Measurements from ENCODE around the gene ITPR1. TPM values are rescaled to one million over a fixed set of nuclear protein-coding genes. Genes with fewer than 3 reads are reported as not detected.
A peak's percentile ranks its signal among the peaks of the same experiment; 100 is the strongest.

The ITPR1 gene
- total RNA-seq, 1 experiment from 2014 or later = 11.3 TPM

- intact Hi-C loops (cut with micrococcal nuclease; ENCODE audit: unreplicated experiment) = loop anchor here (1.0 to 10.0 kb wide), 7 partner anchors 27 to 139 kb away; partner anchors contain the start of gene SUMF1
- H3K27me3 ChIP-seq (ENCODE audit: insufficient read depth, low read depth) = no peaks in the 10 kb centered on the region
- H3K4me2 ChIP-seq = peak overlapping the region; percentile 83
- TSS peak; percentile 82 for BruUV-seq (replicated peaks)
- ChIA-PET POLR2A (ENCODE audit: unreplicated experiment) (interaction anchor here (0.7 to 1.1 kb wide), 3 partner anchors 27 to 73 kb away, joined by 4 to 13 read pairs (median 5); partner anchors contain the start of gene SUMF1), CTCF (no interaction called here)
- no peaks in the 10 kb centered on the region for H3K9me3 ChIP-seq (ENCODE audit: insufficient read depth, low read depth)
- TF ChIP-seq EZH2 (IDR thresholded peaks at IDR 0.05; ENCODE audit: low read depth) (no peak), CTCF (conservative IDR thresholded peaks at IDR 0.05) (no peak)
- no peaks in the 10 kb centered on the region for H3K36me3 ChIP-seq (ENCODE audit: low read depth)
- H3K79me2 ChIP-seq (ENCODE audit: low read depth) = no peaks in the 10 kb centered on the region
- no peaks in the 10 kb centered on the region for H3F3A ChIP-seq (ENCODE audit: insufficient read depth, low read depth)
- H2AFZ ChIP-seq = peak overlapping the region; percentile 76; the same call in 1 of the 2 replicates
- peak in 1 of 2 experiments; percentile 5 for DNase-seq
- peaks cover 4% of the 10 kb centered on the region; the same call in 1 of the 2 replicates for H3K4me1 ChIP-seq (replicated peaks; ENCODE audit: insufficient read depth)
- H3K27ac ChIP-seq = no peak overlapping the region
- H3K4me3 ChIP-seq = peak overlapping the region; percentile 75; the same call in 1 of the 2 replicates
- H4K20me1 ChIP-seq (ENCODE audit: insufficient read depth) = no peaks in the 10 kb centered on the region
- H3K9me2 ChIP-seq (ENCODE audit: insufficient read depth) = no peaks in the 10 kb centered on the region
Measured at GRCh38 chr3:4493941-4494894, 1.1 kb downstream of the ITPR1 start.

GRCh38 chr3:4494895-4495264 lies 1.7 kb downstream of the ITPR1 start:
- no TSS peak for BruUV-seq (replicated peaks)
- H3K4me1 ChIP-seq (replicated peaks; ENCODE audit: insufficient read depth) = peaks cover 4% of the 10 kb centered on the region; the same call in 1 of the 2 replicates
- no peaks in the 10 kb centered on the region for H3K9me3 ChIP-seq (ENCODE audit: insufficient read depth, low read depth)
- H3K79me2 ChIP-seq (ENCODE audit: low read depth) = no peaks in the 10 kb centered on the region
- H3K36me3 ChIP-seq (ENCODE audit: low read depth) = no peaks in the 10 kb centered on the region
- no peaks in the 10 kb centered on the region for H4K20me1 ChIP-seq (ENCODE audit: insufficient read depth)
- ChIA-PET POLR2A (ENCODE audit: unreplicated experiment) (no interaction called here), CTCF (no interaction called here)
- H3K27ac ChIP-seq = no peak overlapping the region
- no peak overlapping the region for H2AFZ ChIP-seq
- no peak overlapping the region for H3K4me2 ChIP-seq
- DNase-seq = no peak
- intact Hi-C loops (cut with micrococcal nuclease; ENCODE audit: unreplicated experiment) = loop anchor here (5.0 to 10.0 kb wide), 3 partner anchors 78 to 140 kb away; no protein-coding TSS in a partner anchor
- H3K4me3 ChIP-seq = no peak overlapping the region
- H3K27me3 ChIP-seq (ENCODE audit: insufficient read depth, low read depth) = no peaks in the 10 kb centered on the region
- TF ChIP-seq CTCF (conservative IDR thresholded peaks at IDR 0.05) (no peak), EZH2 (IDR thresholded peaks at IDR 0.05; ENCODE audit: low read depth) (no peak)
- H3F3A ChIP-seq (ENCODE audit: insufficient read depth, low read depth) = no peaks in the 10 kb centered on the region
- H3K9me2 ChIP-seq (ENCODE audit: insufficient read depth) = no peaks in the 10 kb centered on the region

GRCh38 chr3:4495294-4496086 lies 2.3 kb downstream of the ITPR1 start:
- H3K4me2 ChIP-seq = no peak overlapping the region
- no peaks in the 10 kb centered on the region for H3K9me3 ChIP-seq (ENCODE audit: insufficient read depth, low read depth)
- H2AFZ ChIP-seq = no peak overlapping the region
- H3K4me3 ChIP-seq = no peak overlapping the region
- no peaks in the 10 kb centered on the region for H3K36me3 ChIP-seq (ENCODE audit: low read depth)
- ChIA-PET POLR2A (ENCODE audit: unreplicated experiment) (interaction anchor here (0.6 kb wide), 1 partner anchor 70 kb away, joined by 3 read pairs; no protein-coding TSS in a partner anchor), CTCF (no interaction called here)
- no peak for DNase-seq
- TF ChIP-seq CTCF (conservative IDR thresholded peaks at IDR 0.05) (no peak), EZH2 (IDR thresholded peaks at IDR 0.05; ENCODE audit: low read depth) (no peak)
- no peak overlapping the region for H3K27ac ChIP-seq
- no TSS peak for BruUV-seq (replicated peaks)
- no peaks in the 10 kb centered on the region for H3K27me3 ChIP-seq (ENCODE audit: insufficient read depth, low read depth)
- peaks cover 4% of the 10 kb centered on the region; the same call in 1 of the 2 replicates for H3K4me1 ChIP-seq (replicated peaks; ENCODE audit: insufficient read depth)
- no peaks in the 10 kb centered on the region for H3F3A ChIP-seq (ENCODE audit: insufficient read depth, low read depth)
- no peaks in the 10 kb centered on the region for H3K9me2 ChIP-seq (ENCODE audit: insufficient read depth)
- H4K20me1 ChIP-seq (ENCODE audit: insufficient read depth) = no peaks in the 10 kb centered on the region
- no peaks in the 10 kb centered on the region for H3K79me2 ChIP-seq (ENCODE audit: low read depth)
- intact Hi-C loops (cut with micrococcal nuclease; ENCODE audit: unreplicated experiment) = loop anchor here (10.0 kb wide), 1 partner anchor 141 kb away; no protein-coding TSS in a partner anchor

Data from PC-9 (cell line).